ENCODE data around the gene MICOS13. TPM values are rescaled to one million over a fixed set of nuclear protein-coding genes. Genes with fewer than 3 reads are reported as not detected.

MICOS13 gene, protein sequence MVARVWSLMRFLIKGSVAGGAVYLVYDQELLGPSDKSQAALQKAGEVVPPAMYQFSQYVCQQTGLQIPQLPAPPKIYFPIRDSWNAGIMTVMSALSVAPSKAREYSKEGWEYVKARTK
- total RNA-seq (2021; fragmentation: NEBNext Ultra II Directional; extraction: Animal tissue kit (Norgen Biotek cat#: 25700)), result 10 to 100 TPM; 77.9 to 91.6 (median 80.1) TPM
- long read RNA-seq, transcript C19orf70-204 (4 exons, 655 nt), result minor isoform, 5 of 119 reads
- long read RNA-seq, transcript C19orf70-203 (4 exons, 577 nt), result minor isoform, 5 of 119 reads
- long read RNA-seq, transcript C19orf70-201 (4 exons, 896 nt), result major isoform, 101 of 119 reads
- long read RNA-seq, partial matches to known transcripts, result 3 of 119 reads
- long read RNA-seq, other reads (novel, unspliced or antisense), result 5 of 119 reads

DNA sequence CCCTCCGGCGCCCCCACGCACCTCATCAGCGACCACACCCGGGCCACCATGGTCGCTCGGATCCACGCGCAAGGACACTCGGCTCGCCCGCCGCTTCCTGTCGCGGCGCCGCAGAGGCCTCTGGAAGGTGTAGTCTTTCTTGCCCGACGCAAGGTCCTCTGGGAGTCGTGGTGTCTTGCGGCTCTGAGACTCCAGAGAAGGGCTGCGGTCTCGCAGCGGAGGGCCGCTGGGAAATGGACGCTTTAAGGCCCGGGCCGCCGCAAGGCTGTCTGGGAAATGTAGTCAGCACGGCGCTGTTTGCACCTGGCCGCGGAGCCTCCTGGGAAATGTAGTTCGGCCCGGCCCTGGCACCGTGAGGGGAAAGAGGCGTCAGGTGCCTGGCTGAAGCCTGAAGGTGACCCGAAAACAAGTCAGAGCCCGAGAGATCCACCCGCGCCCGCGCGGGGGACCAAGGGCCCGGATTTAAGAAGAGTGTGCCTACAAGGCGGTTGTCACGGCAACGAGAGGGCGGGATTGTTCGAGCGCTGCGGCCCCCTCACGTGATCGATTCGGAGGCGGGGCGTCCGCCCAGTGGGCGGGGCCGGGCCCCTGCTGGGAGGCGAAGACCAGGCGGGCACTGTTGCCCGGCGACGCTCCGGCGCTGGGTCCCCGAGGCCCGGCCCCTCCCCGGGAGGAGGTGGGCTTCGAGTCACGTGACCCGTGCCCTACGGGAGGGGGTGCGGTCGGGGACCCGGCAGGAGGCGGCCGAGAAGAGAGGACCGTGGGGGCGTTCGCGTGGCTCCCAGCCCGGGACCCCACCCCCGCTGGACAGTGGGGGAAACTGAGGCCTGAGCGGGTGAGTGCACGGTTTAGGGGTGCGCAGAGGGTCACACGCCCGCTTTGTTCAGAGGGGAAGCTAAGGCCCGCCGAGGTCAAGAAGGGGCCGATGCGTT is at the start of gene MICOS13, which contains the start of gene HSD11B1L:
MICOS13 (minus strand) TSS at position 80 of the 932 bp plus-strand sequence; CDS start at position 50, 30 bp downstream.
HSD11B1L (plus strand) TSS at position 591 of the 932 bp plus-strand sequence. CDS start 3,806 bp downstream, outside the sequence.
- Mint-ChIP-seq H3K36me3 (ENCODE audit: low read depth) (no peaks in the 10 kb centered on the region), H3K27me3 (ENCODE audit: insufficient read depth) (peaks cover 14% of the 10 kb centered on the region), H3K4me1 (ENCODE audit: low read depth) (peaks cover 21% of the 10 kb centered on the region), H3K4me3 (peak within 1 kb of the TSS; percentile 100), H3K27ac (peak within 1 kb of the TSS; percentile 99), H3K9me3 (no peaks in the 10 kb centered on the region)
- TF ChIP-seq, protein P1, sequence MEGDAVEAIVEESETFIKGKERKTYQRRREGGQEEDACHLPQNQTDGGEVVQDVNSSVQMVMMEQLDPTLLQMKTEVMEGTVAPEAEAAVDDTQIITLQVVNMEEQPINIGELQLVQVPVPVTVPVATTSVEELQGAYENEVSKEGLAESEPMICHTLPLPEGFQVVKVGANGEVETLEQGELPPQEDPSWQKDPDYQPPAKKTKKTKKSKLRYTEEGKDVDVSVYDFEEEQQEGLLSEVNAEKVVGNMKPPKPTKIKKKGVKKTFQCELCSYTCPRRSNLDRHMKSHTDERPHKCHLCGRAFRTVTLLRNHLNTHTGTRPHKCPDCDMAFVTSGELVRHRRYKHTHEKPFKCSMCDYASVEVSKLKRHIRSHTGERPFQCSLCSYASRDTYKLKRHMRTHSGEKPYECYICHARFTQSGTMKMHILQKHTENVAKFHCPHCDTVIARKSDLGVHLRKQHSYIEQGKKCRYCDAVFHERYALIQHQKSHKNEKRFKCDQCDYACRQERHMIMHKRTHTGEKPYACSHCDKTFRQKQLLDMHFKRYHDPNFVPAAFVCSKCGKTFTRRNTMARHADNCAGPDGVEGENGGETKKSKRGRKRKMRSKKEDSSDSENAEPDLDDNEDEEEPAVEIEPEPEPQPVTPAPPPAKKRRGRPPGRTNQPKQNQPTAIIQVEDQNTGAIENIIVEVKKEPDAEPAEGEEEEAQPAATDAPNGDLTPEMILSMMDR (IDR thresholded peaks at IDR 0.05), result peak; percentile 10; the same call in 1 of the 2 replicates
- peak; percentile 98 for DNase-seq

DNA sequence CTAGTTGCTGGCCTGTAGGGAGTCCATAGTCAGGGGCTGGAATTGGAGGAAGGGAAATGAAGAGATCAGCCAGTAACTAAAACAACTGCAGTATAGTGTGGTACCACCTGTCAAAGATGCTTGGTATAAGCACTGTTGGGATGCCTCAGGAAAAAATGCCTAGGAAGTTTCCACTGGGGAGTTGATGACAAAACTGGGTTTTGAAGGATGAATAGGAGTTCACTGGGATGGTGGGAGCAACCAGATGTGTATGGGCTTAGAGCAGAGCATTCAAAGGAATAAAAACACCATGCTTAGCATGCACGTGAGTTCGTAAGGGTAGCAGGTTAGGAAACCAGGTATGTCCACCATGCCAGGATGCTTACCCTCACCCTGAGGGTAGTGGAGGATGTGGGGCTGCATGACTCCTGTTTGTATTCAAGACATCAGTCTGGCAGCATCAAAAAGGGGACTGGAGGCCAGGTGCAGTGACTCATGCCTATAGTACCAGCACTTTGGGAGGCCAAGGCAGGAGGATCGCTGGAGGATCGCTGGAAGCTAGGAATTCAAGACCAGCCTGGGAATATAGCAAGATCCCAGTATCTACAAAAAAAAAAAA is 47.2 kb upstream of the MICOS13 start:
- no peak for DNase-seq
- Mint-ChIP-seq H3K27me3 (ENCODE audit: insufficient read depth) (peaks cover 3% of the 10 kb centered on the region), H3K36me3 (ENCODE audit: low read depth) (no peaks in the 10 kb centered on the region), H3K9me3 (peaks cover 4% of the 10 kb centered on the region; the same call in 1 of the 2 replicates), H3K27ac (no peak overlapping the region), H3K4me3 (no peak overlapping the region), H3K4me1 (ENCODE audit: low read depth) (no peaks in the 10 kb centered on the region)
- TF ChIP-seq, protein P1 (IDR thresholded peaks at IDR 0.05), result no peak

DNA sequence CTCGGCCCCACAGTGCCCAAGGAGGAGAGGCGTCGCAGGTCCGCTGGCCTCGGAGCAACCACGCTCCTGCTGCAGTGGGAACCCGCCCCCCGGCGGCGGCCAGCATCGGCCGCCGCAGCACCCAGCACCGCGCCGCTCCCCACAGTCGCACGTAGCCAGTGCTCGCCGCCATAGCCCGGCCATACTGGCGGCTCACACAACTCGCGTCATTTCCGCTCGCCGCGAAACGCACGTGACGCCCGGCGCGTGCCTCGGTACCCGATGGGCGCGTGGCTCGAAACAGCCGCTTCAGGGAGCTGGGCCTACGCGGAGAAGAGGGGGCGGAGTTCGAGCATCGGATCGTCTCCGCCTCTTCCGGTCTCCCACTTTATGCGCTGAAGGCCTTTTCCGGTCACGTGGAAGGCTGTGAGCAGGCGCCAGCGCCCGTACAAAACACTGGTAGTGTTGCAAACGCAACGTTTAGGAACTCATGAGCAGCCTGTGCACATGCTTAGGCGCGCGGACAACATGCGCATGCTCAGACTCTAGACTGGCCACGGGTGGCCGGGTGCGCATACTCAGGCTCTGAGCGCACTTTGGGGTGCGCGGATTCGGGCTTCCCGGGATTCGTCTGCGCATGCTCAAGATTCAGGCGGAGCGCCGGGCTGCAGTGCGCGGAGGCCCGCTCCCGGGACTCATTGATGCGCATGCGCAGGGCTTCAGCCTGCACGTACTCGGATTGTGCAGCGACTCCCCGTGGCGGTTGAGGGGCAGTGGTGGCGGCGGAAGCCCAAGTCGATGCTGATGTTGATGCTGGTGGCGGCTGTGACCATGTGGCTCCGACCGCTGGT is 39.9 kb upstream of the MICOS13 start, which contains the start of the genes CATSPERD and LONP1:
CATSPERD (plus strand) TSS at position 677 of the 830 bp plus-strand sequence; CDS start at position 778, 101 bp downstream.
LONP1 (minus strand) TSS at position 186 of the 830 bp plus-strand sequence; CDS start at position 172, 14 bp downstream.
- peak; percentile 98 for DNase-seq
- Mint-ChIP-seq H3K36me3 (ENCODE audit: low read depth) (peaks cover 12% of the 10 kb centered on the region; the same call in 1 of the 2 replicates), H3K4me3 (peak within 1 kb of the TSS; percentile 97), H3K4me1 (ENCODE audit: low read depth) (peaks cover 27% of the 10 kb centered on the region), H3K27ac (peak within 1 kb of the TSS; percentile 99), H3K27me3 (ENCODE audit: insufficient read depth) (peaks cover 3% of the 10 kb centered on the region), H3K9me3 (no peaks in the 10 kb centered on the region)
- TF ChIP-seq, protein P1 (IDR thresholded peaks at IDR 0.05), result peak; percentile 86

DNA sequence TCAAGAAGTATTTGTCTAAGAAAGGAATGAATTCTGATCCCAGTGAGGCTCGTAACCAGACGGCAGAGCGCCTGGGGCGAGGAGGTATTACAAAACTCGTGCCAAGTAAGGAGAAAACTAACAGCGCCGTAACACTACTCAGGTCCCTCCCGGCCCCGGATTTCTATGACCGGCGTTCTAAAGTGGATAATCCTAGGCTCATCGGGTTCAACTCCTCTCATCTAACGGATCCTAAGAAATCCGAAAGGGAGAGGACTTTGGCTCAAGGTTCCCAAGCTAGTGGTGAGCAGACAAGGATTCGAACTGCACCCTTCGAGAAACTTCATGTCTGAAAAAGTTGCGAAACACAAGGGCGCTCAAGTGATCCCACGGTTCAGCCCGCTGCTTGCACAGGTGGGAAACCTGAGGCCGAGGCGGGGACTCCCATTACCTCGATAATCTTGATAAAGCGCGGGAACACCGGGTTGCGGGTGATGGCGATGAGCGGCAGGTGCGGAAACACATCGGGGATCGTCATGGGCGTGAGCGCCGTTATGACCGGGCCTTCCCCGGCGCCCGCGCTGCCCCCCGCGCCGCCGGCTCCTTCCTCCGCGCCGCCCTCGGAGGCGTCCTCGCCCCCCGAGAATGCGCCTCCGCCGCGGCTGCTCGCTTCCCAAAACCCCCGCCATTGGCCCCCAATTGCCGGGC is 39.1 kb upstream of the MICOS13 start:
- H3K4me3 Mint-ChIP-seq, result peak overlapping the region; percentile 97
- H3K27me3 Mint-ChIP-seq (ENCODE audit: insufficient read depth), result peaks cover 3% of the 10 kb centered on the region
- DNase-seq, result peak; percentile 29

More for the DNA sequence above, 39.1 kb upstream of the MICOS13 start:
- H3K9me3 Mint-ChIP-seq, result no peaks in the 10 kb centered on the region
- H3K4me1 Mint-ChIP-seq (ENCODE audit: low read depth), result peaks cover 27% of the 10 kb centered on the region
- TF ChIP-seq, protein P1 (IDR thresholded peaks at IDR 0.05), result no peak
- peak overlapping the region; percentile 99 for H3K27ac Mint-ChIP-seq
- peaks cover 12% of the 10 kb centered on the region; the same call in 1 of the 2 replicates for H3K36me3 Mint-ChIP-seq (ENCODE audit: low read depth)
